Kidney epithelial cell (primary cell): ENCODE measurements around the gene ANAPC5. TPM values are rescaled to one million over a fixed set of nuclear protein-coding genes. Genes with fewer than 3 reads are reported as not detected.

ENCODE experiments used
- DNase-seq: peaks from one replicate; pipeline ENCODE4 v3.0.0-alpha.2; 2010; ENCODE audit warnings: low read depth
- H3K27me3 ChIP-seq: 2 replicates; pipeline ENCODE4 v1.6.0; 2011; ENCODE audit warnings: low read length; ENCODE audit not compliant: control insufficient read depth, insufficient read depth
- H3K36me3 ChIP-seq: 2 replicates; pipeline ENCODE4 v1.5.1; 2011; ENCODE audit warnings: low read length; ENCODE audit not compliant: control insufficient read depth, insufficient read depth
- H3K4me3 ChIP-seq: 2 replicates; pipeline ENCODE4 v1.5.1; 2011; ENCODE audit warnings: low read depth, mild to moderate bottlenecking, control low read depth, low read length
- total RNA-seq: library from RNA; depleted of rRNA; stranded (reverse); fragments of >200 nt; gene quantifications from 2 replicates; pipeline ENCODE4 v1.2.3, GENCODE V29; 2015
- TF ChIP-seq, protein P1 (sequence below): IDR thresholded peaks from 2 replicates; pipeline ENCODE4 v1.5.1; 2011; ENCODE audit warnings: mild to moderate bottlenecking, moderate library complexity, low read length, control low read depth, inconsistent platforms; ENCODE audit not compliant: insufficient read depth, poor library complexity, severe bottlenecking

The ANAPC5 gene
- total RNA-seq, 1 donor from 2014 or later: 86.2 TPM

GRCh38 chr12:121261398-121261797 is 90.8 kb downstream of the ANAPC5 start:
- DNase-seq: no peak
- TF ChIP-seq, protein P1, sequence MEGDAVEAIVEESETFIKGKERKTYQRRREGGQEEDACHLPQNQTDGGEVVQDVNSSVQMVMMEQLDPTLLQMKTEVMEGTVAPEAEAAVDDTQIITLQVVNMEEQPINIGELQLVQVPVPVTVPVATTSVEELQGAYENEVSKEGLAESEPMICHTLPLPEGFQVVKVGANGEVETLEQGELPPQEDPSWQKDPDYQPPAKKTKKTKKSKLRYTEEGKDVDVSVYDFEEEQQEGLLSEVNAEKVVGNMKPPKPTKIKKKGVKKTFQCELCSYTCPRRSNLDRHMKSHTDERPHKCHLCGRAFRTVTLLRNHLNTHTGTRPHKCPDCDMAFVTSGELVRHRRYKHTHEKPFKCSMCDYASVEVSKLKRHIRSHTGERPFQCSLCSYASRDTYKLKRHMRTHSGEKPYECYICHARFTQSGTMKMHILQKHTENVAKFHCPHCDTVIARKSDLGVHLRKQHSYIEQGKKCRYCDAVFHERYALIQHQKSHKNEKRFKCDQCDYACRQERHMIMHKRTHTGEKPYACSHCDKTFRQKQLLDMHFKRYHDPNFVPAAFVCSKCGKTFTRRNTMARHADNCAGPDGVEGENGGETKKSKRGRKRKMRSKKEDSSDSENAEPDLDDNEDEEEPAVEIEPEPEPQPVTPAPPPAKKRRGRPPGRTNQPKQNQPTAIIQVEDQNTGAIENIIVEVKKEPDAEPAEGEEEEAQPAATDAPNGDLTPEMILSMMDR: no peak
- no peaks in the 10 kb centered on the region for H3K27me3 ChIP-seq
- H3K36me3 ChIP-seq: peaks cover 3% of the 10 kb centered on the region
- H3K4me3 ChIP-seq: no peak overlapping the region

DNA sequence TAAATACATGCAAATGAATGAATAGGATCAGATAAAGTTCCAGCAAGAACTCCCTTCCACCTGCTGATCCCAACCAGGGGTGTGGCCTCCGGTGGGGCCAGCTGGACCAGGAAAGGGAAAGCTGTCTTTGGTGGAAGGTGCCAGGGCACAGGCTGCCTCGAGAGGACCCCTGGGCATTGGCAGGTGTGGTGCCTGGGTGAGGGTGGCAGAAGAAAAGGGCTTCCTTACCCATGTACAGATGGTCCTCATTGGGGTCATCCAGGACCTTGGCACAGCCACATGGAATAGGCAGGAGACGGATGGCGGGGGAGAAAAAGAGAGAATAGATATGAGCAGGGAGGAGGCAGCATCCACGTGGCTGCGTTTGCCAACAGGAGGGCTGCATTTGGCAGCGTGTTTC is 92.1 kb downstream of the ANAPC5 start:
- no peak for DNase-seq
- H3K36me3 ChIP-seq: peaks cover 3% of the 10 kb centered on the region
- TF ChIP-seq, protein P1: no peak
- H3K27me3 ChIP-seq: no peaks in the 10 kb centered on the region
- H3K4me3 ChIP-seq: no peak overlapping the region

DNA sequence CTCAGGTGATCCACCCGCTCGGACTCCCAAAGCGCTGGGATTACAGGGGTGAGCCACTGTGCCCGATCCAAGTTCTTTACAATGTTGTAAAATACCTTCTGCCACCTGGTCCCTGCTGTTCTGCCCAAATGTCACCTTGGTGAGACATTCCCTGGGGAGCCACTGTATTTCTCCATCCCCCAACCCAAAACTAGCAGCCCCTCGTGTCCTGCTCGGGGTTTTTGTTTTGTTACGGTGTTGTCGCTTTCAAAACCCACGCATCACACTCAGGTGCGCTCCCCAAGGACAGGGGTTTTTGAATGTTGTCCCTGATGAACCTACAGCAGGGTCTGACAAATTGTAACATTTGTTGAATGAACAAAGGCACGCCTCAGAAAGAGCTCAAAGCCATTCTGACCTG is 93.1 kb downstream of the ANAPC5 start:
- TF ChIP-seq, protein P1: no peak
- Histone ChIP-seq H3K27me3 (no peaks in the 10 kb centered on the region), H3K36me3 (peaks cover 3% of the 10 kb centered on the region), H3K4me3 (no peak overlapping the region)
- DNase-seq: no peak

Other genes with a start within 250 kb of the ANAPC5 start
- 0.29 and 0.96 TPM in 2 replicates for gene P2RX7, start 219.5 kb downstream of the ANAPC5 start, total RNA-seq
- gene P2RX4, start 142.3 kb downstream of the ANAPC5 start, total RNA-seq: 105 and 119 TPM in 2 replicates
- gene CAMKK2, start 55.7 kb downstream of the ANAPC5 start, total RNA-seq: 25.6 and 25.8 TPM in 2 replicates
- gene RNF34, start 47.7 kb upstream of the ANAPC5 start, total RNA-seq: 37.7 and 45.3 TPM in 2 replicates
- 31.4 and 34.7 TPM in 2 replicates for gene KDM2B, start 228.6 kb upstream of the ANAPC5 start, total RNA-seq